HG03460 (cell line): Measurements from ENCODE around the gene BHLHE40.

ENCODE experiments used
- ATAC-seq: cut with Tn5 transposase; IDR thresholded peaks from one replicate; pipeline ENCODE4 v1.9.1; 2021; ENCODE audit not compliant: unreplicated experiment

BHLHE40 gene

GRCh38 chr3:4982773-4983738 lies 3.8 kb downstream of the BHLHE40 start:
- ATAC-seq: no peak

DNA sequence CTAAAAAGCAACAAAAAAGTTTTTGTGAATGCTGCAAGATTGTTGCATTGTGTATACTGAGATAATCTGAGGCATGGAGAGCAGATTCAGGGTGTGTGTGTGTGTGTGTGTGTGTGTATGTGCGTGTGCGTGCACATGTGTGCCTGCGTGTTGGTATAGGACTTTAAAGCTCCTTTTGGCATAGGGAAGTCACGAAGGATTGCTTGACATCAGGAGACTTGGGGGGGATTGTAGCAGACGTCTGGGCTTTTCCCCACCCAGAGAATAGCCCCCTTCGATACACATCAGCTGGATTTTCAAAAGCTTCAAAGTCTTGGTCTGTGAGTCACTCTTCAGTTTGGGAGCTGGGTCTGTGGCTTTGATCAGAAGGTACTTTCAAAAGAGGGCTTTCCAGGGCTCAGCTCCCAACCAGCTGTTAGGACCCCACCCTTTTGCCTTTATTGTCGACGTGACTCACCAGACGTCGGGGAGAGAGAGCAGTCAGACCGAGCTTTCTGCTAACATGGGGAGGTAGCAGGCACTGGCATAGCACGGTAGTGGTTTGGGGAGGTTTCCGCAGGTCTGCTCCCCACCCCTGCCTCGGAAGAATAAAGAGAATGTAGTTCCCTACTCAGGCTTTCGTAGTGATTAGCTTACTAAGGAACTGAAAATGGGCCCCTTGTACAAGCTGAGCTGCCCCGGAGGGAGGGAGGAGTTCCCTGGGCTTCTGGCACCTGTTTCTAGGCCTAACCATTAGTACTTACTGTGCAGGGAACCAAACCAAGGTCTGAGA lies 4.7 kb downstream of the BHLHE40 start:
- peak; percentile 52 for ATAC-seq

GRCh38 chr3:4984511-4984864 lies 5.3 kb downstream of the BHLHE40 start:
- ATAC-seq: no peak

GRCh38 chr3:4985330-4986174 lies 6.3 kb downstream of the BHLHE40 start:
- ATAC-seq: no peak

GRCh38 chr3:4986175-4986781 lies 7.0 kb downstream of the BHLHE40 start:
- peak; percentile 24 for ATAC-seq

DNA sequence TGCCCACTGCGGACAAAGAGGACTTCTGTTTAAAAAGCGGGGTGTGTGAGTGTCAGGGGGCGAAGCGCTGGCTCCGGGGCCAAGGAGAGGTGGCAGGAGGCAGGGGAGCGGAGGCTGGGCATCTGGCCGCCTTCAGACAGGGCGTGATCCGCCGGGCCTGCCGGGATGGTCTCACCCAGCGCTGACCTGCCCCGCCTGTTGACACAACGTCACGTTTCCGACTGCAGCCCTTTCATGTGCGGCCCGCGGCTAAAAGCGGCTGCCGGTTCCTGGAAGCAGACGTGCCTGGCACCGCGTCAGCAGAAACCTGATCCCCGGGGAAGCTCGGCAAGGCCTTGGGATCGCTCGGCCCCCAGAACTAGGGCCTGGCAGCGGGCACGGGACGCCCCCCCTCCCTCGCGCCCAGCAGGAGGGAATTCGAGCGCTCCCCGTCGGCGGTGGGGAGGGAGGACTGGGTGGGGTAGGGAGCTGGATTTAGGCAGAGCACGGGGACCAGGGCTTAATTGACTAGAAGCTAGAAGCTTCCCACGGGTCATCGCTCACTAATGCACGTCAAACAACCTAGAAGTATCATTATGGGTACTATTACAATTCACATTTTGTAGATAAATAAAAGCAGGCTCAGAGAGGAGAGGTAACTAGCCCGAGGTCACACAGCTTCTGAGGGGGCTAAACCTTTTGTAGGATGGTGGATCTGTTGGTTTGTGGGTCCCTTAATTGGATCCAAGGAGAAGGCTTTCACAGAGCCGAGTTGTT lies 7.7 kb downstream of the BHLHE40 start:
- peak; percentile 55 for ATAC-seq

- ATAC-seq: no peak
Observed at GRCh38 chr3:4987538-4988296, 8.5 kb downstream of the BHLHE40 start.

- ATAC-seq: no peak
Observed at GRCh38 chr3:4988983-4989834, 10.0 kb downstream of the BHLHE40 start.

DNA sequence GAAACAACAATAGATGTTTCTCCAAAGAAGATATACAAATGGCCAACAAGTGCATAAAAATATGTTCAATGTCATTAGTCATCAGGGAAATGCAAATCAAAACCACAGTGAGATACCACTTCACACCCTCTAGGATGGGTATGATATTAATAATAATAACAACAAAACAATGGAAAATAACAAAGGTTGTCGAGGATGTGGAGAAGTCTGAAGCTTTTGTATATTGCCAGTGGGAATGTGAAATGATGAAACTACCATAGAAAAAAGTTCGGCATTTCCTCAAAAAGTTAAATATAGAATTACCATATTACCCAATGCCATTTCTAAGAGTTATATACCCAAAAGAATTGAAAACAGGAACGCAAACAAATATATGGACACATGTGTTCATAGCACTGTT lies 10.8 kb downstream of the BHLHE40 start:
- ATAC-seq: no peak

DNA sequence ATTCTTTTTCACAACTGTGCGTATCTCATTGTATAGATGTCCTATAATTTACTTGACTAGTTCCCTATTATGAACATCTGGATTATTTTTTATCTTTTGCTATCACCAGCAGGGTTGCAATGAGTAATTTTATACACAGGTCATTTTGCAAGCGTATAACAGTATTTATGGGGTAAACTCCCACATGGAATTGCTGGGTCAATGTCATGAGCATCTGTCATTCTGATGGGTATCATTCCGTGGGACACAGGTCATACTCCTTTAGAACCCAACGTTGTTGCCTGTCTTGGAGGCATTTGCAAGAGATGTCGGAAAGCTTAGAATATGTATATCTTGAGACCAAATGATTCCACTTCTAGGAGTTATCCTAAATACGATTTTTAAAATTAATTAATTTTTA lies 12.9 kb downstream of the BHLHE40 start:
- ATAC-seq: no peak

- no peak for ATAC-seq
Observed at GRCh38 chr3:4993276-4994143, 14.3 kb downstream of the BHLHE40 start.

GRCh38 chr3:4994144-4994730 lies 15.0 kb downstream of the BHLHE40 start:
- no peak for ATAC-seq

DNA sequence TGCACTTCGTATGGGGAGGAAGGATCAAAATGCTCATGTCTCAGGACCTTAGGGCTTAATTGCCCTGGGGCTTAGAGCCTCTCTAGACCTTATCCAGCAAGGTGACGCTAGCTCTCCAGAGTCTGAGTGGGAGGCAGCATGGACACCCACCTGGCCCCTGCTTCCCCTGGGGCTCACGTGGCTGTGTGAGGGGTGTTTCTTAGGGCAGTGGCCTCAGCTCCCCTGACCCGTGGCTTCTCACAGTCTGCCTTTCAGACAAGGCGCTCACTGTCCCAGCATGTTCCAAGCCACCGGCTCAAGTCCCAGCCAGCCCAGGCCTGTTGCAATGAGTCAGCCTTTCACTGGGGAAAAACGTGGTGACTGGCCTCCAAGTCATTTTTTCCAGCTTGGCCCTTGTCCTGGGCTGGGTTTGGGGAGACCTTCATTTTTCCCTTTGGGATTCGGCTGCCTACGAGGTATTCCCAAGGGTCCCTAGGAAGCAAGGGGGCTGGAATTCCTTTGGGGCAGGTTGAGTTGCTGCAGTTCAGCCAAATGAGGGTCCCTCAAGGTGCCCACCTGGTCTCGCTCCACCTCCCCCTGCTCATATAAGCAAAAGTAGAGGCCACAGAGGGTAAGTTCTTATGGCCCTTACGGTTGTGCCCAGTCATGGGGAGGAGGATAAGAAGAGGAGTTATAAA lies 15.7 kb downstream of the BHLHE40 start:
- no peak for ATAC-seq

GRCh38 chr3:4995500-4996053 lies 16.3 kb downstream of the BHLHE40 start:
- no peak for ATAC-seq

- ATAC-seq: no peak
Observed at GRCh38 chr3:4996223-4996765, 17.1 kb downstream of the BHLHE40 start.

DNA sequence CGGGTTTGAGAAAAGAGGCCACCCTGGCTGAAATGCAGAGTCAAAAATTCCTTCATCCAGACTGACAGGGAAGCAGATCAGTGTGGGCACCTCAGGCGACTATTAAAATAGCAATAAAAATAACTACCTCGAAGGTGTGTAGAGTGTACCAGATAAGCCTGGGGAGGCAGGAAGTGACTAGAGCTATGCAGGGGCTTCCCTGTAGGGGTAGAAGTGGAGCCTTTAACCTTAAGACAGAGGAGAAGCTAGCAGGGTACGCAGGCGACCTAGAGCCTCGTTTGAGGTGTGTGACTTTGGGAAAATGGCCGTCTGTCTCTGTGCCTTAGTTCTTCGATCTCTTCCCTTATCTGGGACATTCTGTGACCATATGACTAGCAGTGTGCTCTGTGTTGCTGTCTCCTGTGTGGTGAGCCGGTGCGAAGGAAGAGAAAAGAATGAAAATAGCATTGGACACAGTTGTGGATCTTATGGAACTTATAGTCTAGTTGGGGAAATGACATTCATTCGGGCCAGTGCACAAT lies 17.6 kb downstream of the BHLHE40 start:
- no peak for ATAC-seq
